Measurements from ENCODE around the gene C1QL4.

- TF ChIP-seq, protein P1, sequence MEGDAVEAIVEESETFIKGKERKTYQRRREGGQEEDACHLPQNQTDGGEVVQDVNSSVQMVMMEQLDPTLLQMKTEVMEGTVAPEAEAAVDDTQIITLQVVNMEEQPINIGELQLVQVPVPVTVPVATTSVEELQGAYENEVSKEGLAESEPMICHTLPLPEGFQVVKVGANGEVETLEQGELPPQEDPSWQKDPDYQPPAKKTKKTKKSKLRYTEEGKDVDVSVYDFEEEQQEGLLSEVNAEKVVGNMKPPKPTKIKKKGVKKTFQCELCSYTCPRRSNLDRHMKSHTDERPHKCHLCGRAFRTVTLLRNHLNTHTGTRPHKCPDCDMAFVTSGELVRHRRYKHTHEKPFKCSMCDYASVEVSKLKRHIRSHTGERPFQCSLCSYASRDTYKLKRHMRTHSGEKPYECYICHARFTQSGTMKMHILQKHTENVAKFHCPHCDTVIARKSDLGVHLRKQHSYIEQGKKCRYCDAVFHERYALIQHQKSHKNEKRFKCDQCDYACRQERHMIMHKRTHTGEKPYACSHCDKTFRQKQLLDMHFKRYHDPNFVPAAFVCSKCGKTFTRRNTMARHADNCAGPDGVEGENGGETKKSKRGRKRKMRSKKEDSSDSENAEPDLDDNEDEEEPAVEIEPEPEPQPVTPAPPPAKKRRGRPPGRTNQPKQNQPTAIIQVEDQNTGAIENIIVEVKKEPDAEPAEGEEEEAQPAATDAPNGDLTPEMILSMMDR (IDR thresholded peaks at IDR 0.05), result no peak
- no peak for TF ChIP-seq POLR2A (IDR thresholded peaks at IDR 0.05)
Observed at GRCh38 chr12:49334226-49334625, 2.8 kb downstream of the C1QL4 start.

All from heart left ventricle (tissue), 13 donors.